Astrocyte (in vitro differentiated cells and primary cell): ENCODE results near the gene TMPRSS3. TPM values are rescaled to one million over a fixed set of nuclear protein-coding genes. Genes with fewer than 3 reads are reported as not detected.

Experiments
- DNase-seq: peaks from one replicate; pipeline ENCODE4 v3.0.0-alpha.2; 2010; ENCODE audit warnings: low read depth
- FAIRE-seq: peaks from 2 replicates; lab custom pipeline; 2011; peaks lifted over from hg19 to GRCh38; lab: Jason Lieb, UNC
- H2AFZ ChIP-seq: 2 replicates; pipeline ENCODE4 v1.6.0; 2012; ENCODE audit warnings: low read depth, low read length, inconsistent platforms
- H3K27ac ChIP-seq: 2 replicates; pipeline ENCODE4 v1.5.1; 2011; ENCODE audit warnings: low read depth, low read length, inconsistent platforms
- H3K27me3 ChIP-seq: 2 replicates; pipeline ENCODE4 v1.6.0; 2011; ENCODE audit warnings: low read length, inconsistent platforms; ENCODE audit not compliant: insufficient read depth
- H3K36me3 ChIP-seq: 2 replicates; pipeline ENCODE4 v1.5.1; 2011; ENCODE audit warnings: low read length, inconsistent platforms; ENCODE audit not compliant: insufficient read depth
- H3K4me1 ChIP-seq: 2 replicates; pipeline ENCODE4 v1.5.1; 2011; ENCODE audit warnings: low read length, inconsistent platforms; ENCODE audit not compliant: insufficient read depth
- H3K4me2 ChIP-seq: 2 replicates; pipeline ENCODE4 v1.6.0; 2012; ENCODE audit warnings: low read length, inconsistent platforms
- H3K4me3 ChIP-seq: 2 replicates; pipeline ENCODE4 v1.5.1; 2011; ENCODE audit warnings: low read depth, mild to moderate bottlenecking, low read length, inconsistent platforms; ENCODE audit not compliant: insufficient read depth
- H3K79me2 ChIP-seq: 2 replicates; pipeline ENCODE4 v1.6.0; 2012; ENCODE audit warnings: mild to moderate bottlenecking, low read length, inconsistent platforms; ENCODE audit not compliant: insufficient read depth
- H3K9ac ChIP-seq: 2 replicates; pipeline ENCODE4 v1.6.0; 2012; ENCODE audit warnings: mild to moderate bottlenecking, low read length, inconsistent platforms
- H3K9me3 ChIP-seq: 2 replicates; pipeline ENCODE4 v1.5.1; 2012; ENCODE audit warnings: low read depth, mild to moderate bottlenecking, low read length, inconsistent platforms; ENCODE audit not compliant: insufficient read depth
- H4K20me1 ChIP-seq: 2 replicates; pipeline ENCODE4 v1.6.0; 2012; ENCODE audit warnings: low read length, inconsistent platforms; ENCODE audit not compliant: insufficient read depth
- H3K27ac Mint-ChIP-seq: one replicate; pipeline ENCODE4 v1.8.0; 2021; ENCODE audit warnings: mild to moderate bottlenecking, mixed read lengths; ENCODE audit not compliant: unreplicated experiment
- H3K27me3 Mint-ChIP-seq: one replicate; pipeline ENCODE4 v1.8.0; 2021; ENCODE audit warnings: low read depth, mixed read lengths; ENCODE audit not compliant: unreplicated experiment
- H3K36me3 Mint-ChIP-seq: one replicate; pipeline ENCODE4 v1.8.0; 2021; ENCODE audit warnings: low read depth, mixed read lengths; ENCODE audit not compliant: unreplicated experiment
- H3K4me1 Mint-ChIP-seq: one replicate; pipeline ENCODE4 v1.8.0; 2021; ENCODE audit warnings: low read depth, mixed read lengths; ENCODE audit not compliant: unreplicated experiment
- H3K4me3 Mint-ChIP-seq: one replicate; pipeline ENCODE4 v1.8.0; 2021; ENCODE audit warnings: mild to moderate bottlenecking, moderate library complexity, mixed read lengths; ENCODE audit not compliant: unreplicated experiment
- H3K9me3 Mint-ChIP-seq: one replicate; pipeline ENCODE4 v1.8.0; 2021; ENCODE audit warnings: mild to moderate bottlenecking, mixed read lengths; ENCODE audit not compliant: unreplicated experiment
- CTCF ChIP-seq: IDR thresholded peaks from 2 replicates; pipeline ENCODE4 v1.5.1; 2011; ENCODE audit warnings: low read depth, mild to moderate bottlenecking, inconsistent platforms, low read length, moderate library complexity; ENCODE audit not compliant: insufficient read depth
- EZH2 ChIP-seq: IDR thresholded peaks from 2 replicates; pipeline ENCODE4 v1.6.1; 2012; ENCODE audit warnings: mild to moderate bottlenecking, low read length, inconsistent platforms; ENCODE audit not compliant: insufficient read depth
- total RNA-seq: library from RNA; stranded (reverse); gene quantifications from 2 replicates; pipeline ENCODE4 v1.2.1, GENCODE V29; 2021

TMPRSS3 gene
- total RNA-seq, 1 donor from 2014 or later = not detected

GRCh38 chr21:42346866-42347600 lies 48.8 kb downstream of the TMPRSS3 start:
- peaks cover 21% of the 10 kb centered on the region for H3K27me3 Mint-ChIP-seq
- Histone ChIP-seq H3K9ac (no peak overlapping the region), H3K79me2 (no peaks in the 10 kb centered on the region), H3K4me2 (no peak overlapping the region), H3K27ac (no peak overlapping the region), H4K20me1 (no peaks in the 10 kb centered on the region), H3K36me3 (no peaks in the 10 kb centered on the region), H3K9me3 (no peaks in the 10 kb centered on the region), H3K27me3 (no peaks in the 10 kb centered on the region), H2AFZ (no peak overlapping the region), H3K4me1 (no peaks in the 10 kb centered on the region), H3K4me3 (no peak overlapping the region)
- H3K27ac Mint-ChIP-seq = no peak overlapping the region
- H3K36me3 Mint-ChIP-seq = no peaks in the 10 kb centered on the region
- no peaks in the 10 kb centered on the region for H3K4me1 Mint-ChIP-seq
- peaks cover 3% of the 10 kb centered on the region for H3K9me3 Mint-ChIP-seq
- DNase-seq = no peak
- no peak overlapping the region for H3K4me3 Mint-ChIP-seq
- no peak for FAIRE-seq
- no peak for TF ChIP-seq CTCF

GRCh38 chr21:42346441-42346840 lies 49.4 kb downstream of the TMPRSS3 start:
- Mint-ChIP-seq H3K9me3 (peaks cover 3% of the 10 kb centered on the region), H3K27me3 (peaks cover 20% of the 10 kb centered on the region), H3K4me1 (no peaks in the 10 kb centered on the region), H3K4me3 (no peak overlapping the region), H3K36me3 (no peaks in the 10 kb centered on the region), H3K27ac (no peak overlapping the region)
- Histone ChIP-seq H3K4me3 (no peak overlapping the region), H2AFZ (no peak overlapping the region), H3K36me3 (no peaks in the 10 kb centered on the region), H3K27me3 (no peaks in the 10 kb centered on the region), H3K27ac (no peak overlapping the region), H3K4me1 (no peaks in the 10 kb centered on the region), H4K20me1 (no peaks in the 10 kb centered on the region), H3K79me2 (no peaks in the 10 kb centered on the region), H3K9me3 (no peaks in the 10 kb centered on the region), H3K9ac (no peak overlapping the region), H3K4me2 (no peak overlapping the region)
- DNase-seq (no peak), FAIRE-seq (no peak)
- no peak for TF ChIP-seq CTCF
- no peak for TF ChIP-seq EZH2

GRCh38 chr21:42344631-42345030 lies 51.2 kb downstream of the TMPRSS3 start:
- no peak overlapping the region for H3K4me3 ChIP-seq
- no peaks in the 10 kb centered on the region for H3K9me3 ChIP-seq
- no peak overlapping the region for H3K27ac ChIP-seq
- no peak overlapping the region for H3K9ac ChIP-seq
- no peaks in the 10 kb centered on the region for H3K27me3 ChIP-seq
- no peak overlapping the region for H3K4me2 ChIP-seq
- H3K27ac Mint-ChIP-seq = no peak overlapping the region
- no peak overlapping the region for H2AFZ ChIP-seq
- no peaks in the 10 kb centered on the region for H3K79me2 ChIP-seq
- H3K4me1 ChIP-seq = no peaks in the 10 kb centered on the region
- no peaks in the 10 kb centered on the region for H4K20me1 ChIP-seq
- no peaks in the 10 kb centered on the region for H3K36me3 ChIP-seq
- H3K9me3 Mint-ChIP-seq = peaks cover 3% of the 10 kb centered on the region
- no peak overlapping the region for H3K4me3 Mint-ChIP-seq
- DNase-seq (no peak), FAIRE-seq (no peak)
- no peaks in the 10 kb centered on the region for H3K36me3 Mint-ChIP-seq
- TF ChIP-seq EZH2 (no peak), CTCF (no peak)
- peaks cover 15% of the 10 kb centered on the region for H3K27me3 Mint-ChIP-seq
- H3K4me1 Mint-ChIP-seq = no peaks in the 10 kb centered on the region
